NCI-H187 treated with DMSO at 0.1 percent for 48 hours (cell line): ENCODE data around the gene GINS1.

ENCODE experiments used
- DNase-seq: peaks from one replicate; lab custom pipeline; 2025; lab: John Stamatoyannopoulos, UW

Gene GINS1

DNA sequence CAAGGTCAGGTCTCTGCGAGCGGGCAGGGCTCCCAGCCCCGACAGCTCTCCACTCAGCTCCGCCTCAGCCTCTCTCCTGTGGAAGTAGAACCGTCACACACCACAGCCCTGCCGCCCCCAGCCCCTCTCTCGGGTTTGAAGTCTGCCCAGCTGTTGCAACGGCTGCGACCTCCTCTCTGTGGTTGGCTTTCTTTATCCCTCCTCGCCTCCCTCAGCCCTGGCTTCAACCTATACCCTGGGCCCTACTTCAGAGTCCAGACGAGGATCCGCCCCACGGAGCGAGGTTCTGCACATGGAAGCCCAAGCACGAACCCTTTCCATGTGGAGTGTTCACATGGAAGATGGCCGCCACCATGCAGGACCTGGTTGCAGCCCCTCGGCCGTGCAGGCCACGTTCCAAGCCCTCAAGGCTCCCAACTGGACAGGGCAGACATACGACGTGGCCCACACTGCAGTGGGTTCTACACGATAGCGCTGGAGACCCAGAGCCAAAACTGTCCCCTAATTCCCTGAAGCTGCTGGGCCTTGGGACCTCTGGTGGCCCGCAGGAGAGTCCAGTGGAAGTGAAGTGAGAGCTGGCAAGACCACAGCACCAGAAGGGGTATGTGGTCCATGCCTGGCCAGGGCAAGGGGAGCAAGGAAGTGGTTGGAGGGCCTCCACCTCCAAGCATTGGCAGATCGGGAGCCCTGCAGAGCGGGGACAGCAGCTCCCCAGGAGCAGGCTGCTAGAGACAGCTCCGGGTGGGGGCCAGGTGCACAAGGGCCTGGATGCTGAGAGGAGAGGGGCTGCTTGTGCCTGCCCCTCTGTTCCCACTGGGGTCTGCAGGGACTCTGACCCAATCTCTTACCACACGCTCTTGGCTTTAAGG lies 69.8 kb downstream of the GINS1 start:
- no peak for DNase-seq

DNA sequence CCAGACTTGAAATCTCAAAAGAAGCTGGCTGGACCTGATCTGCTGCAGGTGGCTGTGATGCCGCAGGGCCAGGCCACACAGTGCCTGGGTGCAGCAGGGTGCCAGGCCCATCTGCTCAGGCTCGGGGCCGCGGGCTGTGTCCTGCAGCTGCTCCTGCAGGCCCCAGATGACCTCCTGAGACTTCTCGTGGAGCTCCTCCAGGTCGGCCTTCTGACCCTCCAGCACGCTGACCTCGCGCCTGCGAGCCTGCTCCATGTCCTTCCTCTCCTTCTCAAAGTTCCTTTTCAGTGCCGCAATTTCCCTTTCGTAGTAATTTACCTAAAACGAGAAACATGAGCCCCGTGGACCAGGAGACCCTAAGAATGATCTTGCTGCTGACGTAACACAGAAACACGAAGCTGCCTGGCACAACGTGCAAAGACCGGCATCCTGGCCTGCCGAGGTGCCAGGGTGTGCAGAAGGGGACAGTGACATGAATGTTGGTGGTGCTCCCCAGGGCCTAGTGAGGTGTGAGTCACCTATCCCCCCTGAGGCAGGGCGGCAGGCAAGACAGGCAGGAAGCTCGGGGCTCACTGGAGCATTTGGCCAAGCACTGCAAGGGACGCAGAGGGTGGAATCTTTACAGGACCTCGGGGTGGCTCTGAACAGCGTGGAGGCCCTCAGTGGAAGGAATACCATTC lies 71.6 kb downstream of the GINS1 start:
- DNase-seq: no peak

DNA sequence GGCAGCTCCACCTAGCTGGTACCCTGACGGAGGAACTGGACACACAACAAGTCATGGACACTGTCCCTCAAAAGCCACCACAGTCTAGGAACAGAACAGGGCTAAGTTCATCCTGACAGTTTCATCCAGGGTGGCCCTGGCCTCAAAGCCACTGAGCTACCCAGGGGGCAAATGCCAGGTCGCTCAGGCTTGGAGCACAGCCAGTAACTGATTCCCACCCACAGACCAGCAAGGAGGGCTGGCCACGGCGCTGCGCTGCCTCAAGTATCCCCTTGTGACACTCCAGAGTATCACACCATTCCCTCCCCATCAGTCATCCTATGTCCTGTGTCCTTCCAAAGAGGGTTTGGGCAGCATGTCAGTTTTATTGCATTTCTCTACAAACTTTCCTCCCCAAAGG lies 72.2 kb downstream of the GINS1 start:
- DNase-seq: no peak

DNA sequence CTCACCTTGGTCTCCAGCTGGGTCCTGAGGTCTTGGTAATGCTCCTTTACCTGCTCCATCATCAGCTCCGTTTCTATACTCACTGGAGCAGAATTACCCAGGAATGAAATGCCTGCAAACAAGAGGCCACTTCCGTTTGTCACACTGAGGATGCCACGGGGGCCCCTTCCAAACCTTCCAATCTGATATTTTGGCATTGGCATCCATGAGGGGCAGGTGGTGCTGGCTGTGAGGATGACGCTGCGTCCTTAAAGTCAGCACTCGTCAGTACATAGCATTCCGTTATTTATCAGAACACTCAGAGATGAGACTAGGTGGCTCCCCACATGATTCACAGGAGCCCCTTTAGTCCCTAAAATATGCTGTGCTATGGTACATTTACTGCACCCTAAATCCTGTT lies 72.7 kb downstream of the GINS1 start:
- DNase-seq: no peak

DNA sequence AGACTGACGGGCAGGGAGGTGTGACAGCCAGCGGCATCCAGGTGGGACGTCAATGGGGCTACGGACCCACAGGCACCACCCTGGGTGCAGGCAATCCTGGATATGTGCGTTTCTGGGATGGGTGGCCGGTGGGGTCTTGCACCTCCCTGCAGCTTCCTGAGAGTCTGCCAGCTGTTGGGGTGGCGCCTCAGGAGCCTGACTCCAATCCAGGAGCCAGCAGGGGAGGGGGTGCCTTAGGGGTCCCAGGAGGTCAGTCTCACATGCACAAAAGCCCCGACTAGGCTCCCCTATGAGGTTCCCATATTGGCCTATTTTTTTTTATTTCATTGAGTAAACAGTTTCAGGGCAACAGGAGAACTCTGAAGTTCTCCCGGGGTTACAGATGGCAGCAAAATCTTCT lies 73.3 kb downstream of the GINS1 start:
- no peak for DNase-seq

DNA sequence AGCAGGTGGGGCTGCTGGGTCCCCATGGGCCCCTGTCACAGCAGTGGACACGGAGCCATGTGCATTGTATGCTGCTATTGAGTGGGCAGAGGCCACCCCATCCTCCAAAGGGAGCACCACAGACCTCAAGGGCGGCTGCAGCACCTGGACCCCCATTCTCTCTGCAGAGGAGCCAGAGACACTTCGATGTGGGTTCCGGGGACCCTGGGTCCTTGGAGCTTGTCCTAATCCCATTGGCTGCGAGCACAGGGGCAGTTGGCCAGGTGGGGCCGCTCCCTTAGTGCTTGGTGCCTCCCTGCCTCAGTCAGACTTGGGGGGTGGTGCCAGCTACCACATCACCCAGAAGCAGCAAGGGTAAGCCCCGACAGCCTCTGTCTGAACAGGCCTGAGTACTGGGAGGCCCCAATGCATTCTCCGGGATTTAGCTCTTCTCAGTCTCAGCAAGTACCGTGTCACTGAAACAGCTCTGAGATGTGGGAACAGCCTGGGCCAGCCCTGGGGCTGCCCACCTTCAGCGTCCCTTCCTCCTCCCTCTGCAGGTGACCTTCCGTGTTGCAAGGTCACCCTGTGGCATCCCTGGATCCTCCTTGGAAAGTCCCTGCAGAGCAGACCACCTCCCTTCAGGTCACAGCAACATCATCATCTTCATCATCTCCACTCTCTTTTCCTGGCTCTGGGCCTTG lies 73.9 kb downstream of the GINS1 start:
- no peak for DNase-seq

DNA sequence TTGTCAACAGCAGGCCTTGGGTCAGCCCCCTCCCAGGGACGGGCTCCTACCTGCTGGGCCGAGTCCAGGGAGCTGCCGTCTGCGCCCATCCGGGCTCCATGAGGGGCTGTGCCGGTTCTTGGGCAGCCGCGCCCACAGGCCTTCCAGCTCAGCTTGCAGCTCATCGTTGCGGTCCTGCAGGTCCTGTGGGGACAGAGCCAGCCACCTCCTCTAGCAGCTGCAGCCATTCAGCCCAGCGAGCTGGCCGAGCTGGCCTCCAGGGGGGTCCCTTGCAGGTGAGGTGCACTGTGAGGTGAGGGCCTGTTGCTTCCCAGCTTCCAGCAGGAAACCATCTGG lies 74.4 kb downstream of the GINS1 start:
- DNase-seq: no peak

DNA sequence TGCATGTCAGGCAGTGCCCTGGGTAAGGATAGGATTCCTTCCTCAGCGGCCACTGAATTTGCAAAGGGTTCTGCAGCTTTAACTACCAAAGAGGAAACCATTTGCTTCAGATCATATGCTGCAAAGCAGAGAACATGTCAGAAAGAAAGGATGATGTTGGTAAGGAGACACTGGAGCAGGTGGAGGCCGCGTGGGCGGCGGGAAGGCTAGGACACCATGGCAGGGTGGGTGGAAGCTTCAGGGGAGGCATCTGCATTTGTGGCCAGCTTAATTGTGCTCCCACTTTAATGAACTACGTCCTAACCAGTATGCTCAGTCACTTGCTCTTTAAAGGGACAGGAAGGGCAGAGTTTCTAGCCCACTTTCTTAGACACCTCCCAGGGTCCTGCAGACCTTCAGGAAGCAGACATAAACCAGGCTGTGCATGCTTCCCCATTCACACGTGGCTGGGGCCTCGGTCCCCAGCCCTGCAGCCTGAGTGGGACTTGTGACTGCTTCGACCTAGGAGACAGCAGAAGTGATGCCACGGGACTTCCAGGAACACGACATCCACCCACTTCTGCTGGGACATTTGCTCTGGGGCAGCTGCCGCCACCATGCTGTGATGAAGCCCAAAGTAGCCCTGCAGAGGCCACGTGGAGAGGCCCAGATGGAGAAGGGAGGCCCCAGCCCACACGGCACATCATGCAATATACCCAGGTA lies 76.1 kb downstream of the GINS1 start:
- DNase-seq: no peak

DNA sequence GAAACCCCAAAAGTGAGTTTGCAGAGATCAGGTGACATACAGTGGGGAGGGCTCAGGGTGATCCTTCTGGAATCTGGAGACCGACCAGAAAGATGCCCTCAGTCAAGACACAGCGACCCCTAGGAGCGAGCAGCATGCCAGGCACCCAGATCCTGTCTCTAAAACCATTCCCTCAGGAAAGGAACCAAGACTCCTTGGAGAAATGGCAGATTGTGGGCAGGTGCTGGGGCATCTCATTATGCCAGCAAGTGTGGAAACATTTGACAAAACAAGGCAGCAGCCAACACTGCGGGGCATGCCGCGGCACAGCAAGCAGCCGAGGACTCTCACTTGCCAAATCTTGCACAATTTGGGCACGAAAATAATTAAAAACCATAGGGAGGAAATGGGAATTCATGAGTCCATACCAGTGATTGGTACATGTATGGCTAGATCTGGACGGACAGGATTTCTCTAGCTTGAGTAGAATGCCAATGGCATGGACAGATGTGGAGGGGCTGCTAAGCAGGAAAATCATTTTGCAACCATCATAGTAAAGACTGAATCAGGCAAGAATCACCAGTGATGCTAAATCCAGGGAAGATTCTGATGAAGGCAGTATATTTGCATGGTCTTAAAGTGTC lies 76.9 kb downstream of the GINS1 start:
- no peak for DNase-seq

DNA sequence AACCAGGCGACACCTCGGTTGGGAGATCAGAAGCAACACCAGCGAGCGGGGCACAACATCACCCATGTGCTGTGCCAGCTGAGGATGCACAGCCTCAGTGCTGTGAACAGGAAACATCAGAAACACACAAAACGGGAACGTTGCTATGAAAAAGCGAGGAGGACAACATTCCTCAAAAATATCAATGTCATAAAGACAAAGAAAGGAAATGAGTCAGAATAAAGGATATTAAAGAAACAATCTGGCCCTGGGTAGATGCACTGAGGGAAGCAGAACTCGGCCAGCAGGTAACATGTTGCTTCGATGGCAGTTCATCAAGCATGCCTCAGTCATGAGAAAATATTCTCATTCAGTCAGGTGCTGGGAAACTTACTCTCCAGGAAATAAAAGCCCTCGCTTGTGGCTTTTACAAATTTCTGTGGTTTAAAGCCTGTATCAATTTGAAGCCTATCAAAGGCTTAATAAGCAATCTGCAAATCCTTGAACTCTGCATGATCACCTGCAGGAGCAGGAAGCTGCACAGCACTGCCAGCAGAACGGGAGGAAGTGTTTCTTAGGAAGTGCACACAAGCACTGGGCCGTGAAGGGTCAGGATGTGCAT lies 77.5 kb downstream of the GINS1 start:
- no peak for DNase-seq

DNA sequence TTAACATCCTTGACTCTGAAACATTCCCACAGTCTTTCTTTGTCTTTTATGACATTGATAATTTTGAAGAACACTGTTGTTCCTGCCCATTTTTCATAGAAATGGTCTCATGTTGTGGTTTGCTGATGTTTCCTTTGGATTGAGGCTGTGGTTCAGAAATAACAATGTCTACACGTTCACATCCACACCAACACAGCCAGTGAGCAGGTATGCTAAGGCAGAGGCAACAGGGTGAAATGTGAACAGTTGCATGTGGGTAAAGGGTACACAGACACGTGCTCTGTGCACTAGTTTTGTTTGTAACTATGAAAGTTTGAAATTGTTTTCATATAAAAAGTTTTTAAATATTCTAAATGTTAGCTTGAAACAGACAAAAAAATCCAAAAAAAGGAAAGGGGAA lies 78.4 kb downstream of the GINS1 start:
- DNase-seq: no peak

DNA sequence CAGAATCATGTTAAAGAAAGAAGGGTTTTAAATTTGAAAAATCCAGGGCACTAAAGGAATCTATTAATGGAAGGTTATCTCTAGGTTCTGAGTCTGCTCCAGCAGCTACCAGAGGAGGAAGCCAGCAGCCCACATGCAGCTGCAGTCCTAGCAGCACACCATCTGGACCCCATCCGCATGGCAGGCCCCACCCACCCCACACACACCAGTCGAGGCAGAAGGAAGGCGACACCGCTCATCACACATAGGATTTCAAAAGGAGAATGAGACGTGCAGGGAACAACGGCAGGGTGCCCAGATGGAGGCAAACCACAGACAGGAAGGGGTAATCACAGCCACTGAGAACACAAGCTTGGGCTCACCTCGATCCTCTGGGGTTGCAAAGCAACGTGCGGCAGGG lies 78.9 kb downstream of the GINS1 start:
- DNase-seq: no peak

DNA sequence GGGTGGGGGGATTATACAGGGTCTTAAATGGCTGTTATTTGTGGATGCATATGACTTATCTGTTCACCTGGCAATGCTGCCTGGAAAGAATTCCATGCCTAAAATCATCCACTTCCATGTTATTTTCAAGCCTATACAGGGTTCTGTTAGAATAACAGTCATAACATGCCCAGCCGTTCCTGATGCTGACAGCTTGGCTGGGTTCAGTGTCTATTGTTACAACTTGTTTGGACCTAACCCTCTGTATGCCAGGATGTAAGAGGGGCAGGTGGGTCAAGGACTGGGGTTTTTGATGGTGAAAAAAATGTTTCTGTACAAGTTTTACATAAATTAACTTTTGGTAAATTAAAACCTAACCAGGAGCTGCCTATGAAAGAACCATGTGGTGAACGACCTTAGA lies 79.8 kb downstream of the GINS1 start:
- no peak for DNase-seq

DNA sequence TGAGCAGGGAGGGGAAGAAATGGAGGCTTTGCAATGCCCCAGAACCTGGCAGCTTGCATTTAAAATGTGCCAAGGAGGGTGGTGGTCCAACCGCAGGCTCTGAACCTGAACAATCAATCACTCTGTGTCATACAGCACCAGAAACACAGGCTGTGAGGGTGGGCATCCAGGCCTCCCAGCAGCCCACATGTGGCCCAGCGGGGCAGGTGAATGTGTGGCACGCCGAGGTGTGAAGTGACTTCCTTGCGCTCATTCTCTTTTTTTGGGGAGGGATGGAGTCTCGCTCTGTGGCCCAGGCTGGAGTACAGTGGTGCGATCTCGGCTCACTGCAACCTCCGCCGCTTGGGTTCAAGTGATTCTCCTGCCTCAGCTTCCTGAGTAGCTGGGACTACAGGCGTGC lies 80.5 kb downstream of the GINS1 start:
- DNase-seq: no peak

DNA sequence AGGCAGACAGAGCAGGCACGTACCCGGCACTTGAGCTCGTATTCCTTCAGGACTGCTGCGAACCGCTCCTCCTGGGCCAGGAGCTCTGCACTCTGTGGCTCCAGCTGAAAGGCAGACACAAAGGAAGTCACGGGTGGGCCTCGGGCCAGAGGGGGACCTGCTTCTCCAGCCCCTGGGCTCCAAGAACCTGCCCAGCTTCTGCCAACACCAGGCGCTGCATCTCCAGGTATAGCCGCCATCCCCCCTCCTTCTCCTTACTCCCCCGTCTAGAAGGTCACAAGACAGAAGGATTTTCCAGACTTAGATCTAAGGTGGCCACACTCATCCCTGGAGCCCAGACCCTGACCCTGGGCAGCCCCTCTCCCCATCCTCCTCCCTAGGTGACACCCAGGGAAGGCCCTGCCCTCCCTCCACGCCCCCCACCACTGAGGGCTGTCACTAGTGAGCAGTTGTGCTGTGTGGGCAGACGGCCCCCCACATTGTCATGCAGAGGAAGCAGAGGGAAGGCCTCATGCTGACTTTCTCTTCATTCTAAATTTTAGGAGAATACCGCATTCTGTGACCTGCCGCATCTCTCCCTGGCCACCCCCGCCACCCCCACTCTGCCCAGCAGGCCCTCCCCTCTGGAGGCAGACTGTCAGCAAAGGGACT lies 81.9 kb downstream of the GINS1 start:
- DNase-seq: no peak

DNA sequence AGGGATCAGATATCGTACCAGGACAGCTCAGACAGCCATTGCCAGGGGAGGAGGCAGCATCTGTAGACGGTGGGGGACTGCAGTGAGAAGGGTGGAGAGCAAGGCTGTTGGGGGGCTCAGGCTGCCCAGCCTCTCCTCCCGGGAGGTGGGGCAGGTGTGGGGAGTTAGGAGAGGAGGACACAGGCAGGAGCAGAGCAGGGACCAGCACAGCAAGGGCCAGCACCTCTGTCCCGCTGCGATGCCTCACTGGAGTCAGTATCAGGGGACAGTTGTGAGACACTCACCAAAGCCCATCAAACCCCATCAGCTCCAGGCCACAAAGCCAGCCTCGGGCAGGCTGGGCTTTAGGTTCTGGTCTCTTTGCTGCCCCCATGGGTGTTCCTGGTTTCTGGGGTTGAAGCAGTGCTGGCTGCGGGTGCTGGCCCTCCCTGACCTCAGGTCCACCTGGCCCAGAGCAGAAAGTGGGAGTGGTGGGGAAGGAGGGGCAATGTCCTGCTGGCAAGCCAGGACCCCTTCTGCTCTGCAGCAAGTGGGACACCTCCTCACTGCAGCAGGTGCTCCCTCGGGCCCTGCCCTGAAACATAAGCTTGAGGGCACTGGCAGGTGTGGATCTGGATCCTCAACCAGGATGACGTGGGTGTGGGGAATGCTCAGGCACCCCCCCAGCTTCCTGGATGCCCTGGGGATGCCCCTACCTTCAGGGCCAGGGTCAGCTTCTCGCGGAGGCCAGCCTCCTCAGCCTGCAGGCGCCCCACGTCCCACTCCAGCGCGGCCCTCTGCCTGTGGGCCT lies 83.4 kb downstream of the GINS1 start:
- no peak for DNase-seq

DNA sequence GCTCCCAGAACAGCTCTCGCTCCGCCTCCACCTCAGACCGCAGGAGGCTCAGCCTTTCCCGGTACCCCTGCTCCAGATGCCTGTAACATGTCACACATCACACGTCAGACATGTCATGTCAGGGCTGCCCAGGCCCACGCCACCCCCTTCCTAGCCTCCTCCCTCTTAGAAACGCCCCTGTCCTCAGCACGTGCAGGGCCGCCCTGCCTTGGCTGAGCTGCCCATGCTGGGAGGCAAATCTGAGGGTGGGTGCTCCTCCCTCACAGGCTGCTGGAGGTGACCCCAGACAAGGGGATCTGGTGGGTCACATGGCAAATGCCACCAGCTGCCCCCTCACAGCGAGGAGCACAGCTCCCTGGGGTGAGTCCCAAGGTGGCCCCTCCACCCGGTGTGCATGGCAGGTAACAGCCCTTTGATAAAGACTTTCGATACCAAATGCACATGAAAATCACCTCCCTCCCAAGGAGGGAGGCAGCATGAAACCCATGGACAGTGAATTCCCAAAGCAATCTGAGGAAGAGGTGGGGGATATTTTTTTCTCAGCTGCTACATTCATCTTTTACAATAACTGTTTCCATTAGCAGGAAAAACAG lies 84.1 kb downstream of the GINS1 start:
- DNase-seq: no peak

DNA sequence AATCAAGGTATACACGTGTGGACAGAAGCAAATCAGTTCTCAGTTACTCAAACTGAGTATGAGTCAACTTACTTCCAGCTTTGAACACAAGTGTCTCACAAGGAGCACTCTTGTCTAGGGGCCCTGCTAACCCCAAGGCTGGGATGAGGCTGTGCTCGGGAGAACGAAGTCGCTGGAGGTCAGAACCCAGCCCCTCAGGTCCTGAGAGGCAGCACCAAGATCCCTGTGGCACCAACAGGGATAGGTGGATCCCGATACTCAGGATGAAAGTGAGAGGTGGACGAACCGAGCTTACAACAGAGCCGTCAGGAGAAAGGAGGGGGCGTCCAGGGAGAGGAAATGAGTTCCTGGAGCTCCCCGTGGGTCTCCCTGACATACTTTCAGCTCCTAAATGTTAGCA lies 85.7 kb downstream of the GINS1 start:
- DNase-seq: no peak

DNA sequence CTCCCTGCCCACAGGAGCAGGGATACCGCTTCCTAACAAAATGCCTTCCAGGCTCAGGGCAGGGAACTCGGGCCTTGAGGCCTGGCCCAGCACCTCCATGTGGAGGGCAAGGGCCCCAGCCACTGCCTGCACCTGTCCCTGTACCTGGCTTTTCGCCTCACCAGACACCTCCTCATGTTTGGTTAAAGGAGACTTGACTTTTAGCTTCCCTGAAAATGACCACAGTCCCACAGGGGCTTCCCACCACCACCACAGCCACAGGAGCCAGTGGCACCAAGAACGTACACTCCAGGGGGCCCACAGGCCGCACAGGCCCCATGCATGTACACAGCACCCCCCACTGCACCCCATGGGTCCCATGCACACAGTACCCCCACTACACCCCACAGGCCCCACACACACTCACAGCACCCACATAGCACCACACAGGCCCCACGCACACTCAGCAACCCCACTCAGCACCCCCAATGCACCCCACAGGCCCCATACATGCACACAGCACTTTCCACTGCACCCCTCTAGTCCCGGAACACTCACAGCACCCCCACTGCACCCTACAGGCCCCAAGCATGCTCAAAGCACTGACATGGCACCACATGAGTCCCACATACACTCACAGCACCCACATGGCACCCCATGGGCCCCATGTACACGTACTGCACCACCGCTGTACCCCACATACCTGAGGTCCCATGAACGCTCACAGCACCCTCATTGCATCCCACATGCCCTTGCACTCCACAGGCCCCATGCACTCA lies 86.5 kb downstream of the GINS1 start:
- DNase-seq: no peak
